Activated T-cell treated with anti-CD3 and anti-CD28 coated beads for 48 hours (primary cell): Measurements from ENCODE around the gene RBP2.
"Not testable (repeated sequence)": the region's sequence is repeated elsewhere in the genome, so short reads cannot be mapped to it uniquely, and the experiment has no call there.

Source experiments
- DNase-seq: peaks from one replicate; pipeline ENCODE4 v3.0.0-alpha.2; 2020; ENCODE audit warnings: low read depth

RBP2 gene

GRCh38 chr3:139443186-139443585 is 33.1 kb downstream of the RBP2 start:
- DNase-seq = no peak

GRCh38 chr3:139441656-139442055 is 34.7 kb downstream of the RBP2 start:
- DNase-seq = no peak

- DNase-seq = no peak
Observed at GRCh38 chr3:139440639-139441556, 35.4 kb downstream of the RBP2 start.

GRCh38 chr3:139439278-139439677 is 37.0 kb downstream of the RBP2 start:
- DNase-seq = no peak

- DNase-seq = no peak
Observed at GRCh38 chr3:139434764-139435307, 41.5 kb downstream of the RBP2 start.

GRCh38 chr3:139434228-139434627 is 42.1 kb downstream of the RBP2 start:
- DNase-seq = no peak

- no peak for DNase-seq
Observed at GRCh38 chr3:139433089-139433488, 43.2 kb downstream of the RBP2 start.

- DNase-seq = no peak
Observed at GRCh38 chr3:139430493-139430892, 45.8 kb downstream of the RBP2 start.

- DNase-seq = no peak
Observed at GRCh38 chr3:139427283-139428060, 48.8 kb downstream of the RBP2 start.

GRCh38 chr3:139425745-139426400 is 50.4 kb downstream of the RBP2 start:
- no peak for DNase-seq

GRCh38 chr3:139423232-139423631 is 53.1 kb downstream of the RBP2 start:
- no peak for DNase-seq

- no peak for DNase-seq
Observed at GRCh38 chr3:139421460-139421859, 54.9 kb downstream of the RBP2 start.

GRCh38 chr3:139421040-139421439 is 55.3 kb downstream of the RBP2 start:
- DNase-seq = no peak

- DNase-seq = no peak
Observed at GRCh38 chr3:139418144-139418543, 58.2 kb downstream of the RBP2 start.

GRCh38 chr3:139416275-139416674 is 60.0 kb downstream of the RBP2 start:
- no peak for DNase-seq

GRCh38 chr3:139414608-139415224 is 61.6 kb downstream of the RBP2 start:
- no peak for DNase-seq

GRCh38 chr3:139412891-139413290 is 63.4 kb downstream of the RBP2 start:
- not testable (repeated sequence) for DNase-seq
